GM13977 (cell line): ENCODE results near the gene CYB5B.

Source experiments
- DNase-seq: peaks from one replicate; pipeline ENCODE4 v3.0.0; 2012; ENCODE audit warnings: low spot score
- in situ Hi-C: fragments of 300-500 bp; cut with MboI; formaldehyde crosslinking; loops from one replicate; pipeline ENCODE4 v1.12.0; 2022; ENCODE audit warnings: low sequenced_read_pairs, low pct_unique_long_range_greater_than_20kb, mixed read lengths, inconsistent platforms; ENCODE audit not compliant: unreplicated experiment
- TF ChIP-seq, protein P1 (sequence below): IDR thresholded peaks from 2 replicates; pipeline ENCODE4 v1.5.1; 2012; ENCODE audit warnings: mild to moderate bottlenecking, control low read depth; ENCODE audit not compliant: insufficient read depth; ENCODE audit errors: extremely low read depth, missing control alignments

CYB5B gene

DNA sequence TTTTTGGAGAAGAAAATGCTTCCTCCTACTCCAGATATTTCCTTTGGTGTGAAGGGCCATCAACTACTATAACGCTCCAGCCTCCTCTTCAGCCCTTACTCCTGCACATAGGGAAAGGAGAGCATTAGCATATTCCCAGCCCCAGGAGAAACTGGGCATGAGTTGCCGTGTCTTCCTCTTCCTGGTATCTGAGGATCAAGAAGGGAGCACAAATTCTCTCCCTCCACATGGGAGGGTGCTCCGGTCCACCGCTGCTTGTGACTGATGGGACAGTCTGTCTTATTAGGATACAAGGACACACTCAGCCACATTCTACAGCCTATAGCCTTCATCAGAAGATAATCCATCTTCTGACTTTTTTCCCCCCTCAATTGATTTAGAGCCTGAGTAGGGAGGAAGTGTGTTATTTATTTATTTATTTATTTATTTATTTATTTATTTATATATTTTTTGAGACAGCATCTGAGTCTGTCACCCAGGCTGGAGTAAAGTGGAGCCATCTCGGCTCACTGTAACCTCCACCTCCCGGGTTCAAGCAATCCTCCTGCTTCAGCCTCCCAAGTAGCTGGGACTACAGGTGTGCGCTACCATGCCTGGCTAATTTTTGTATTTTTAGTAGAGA is 16.6 kb upstream of the CYB5B start:
- in situ Hi-C loops: no loop called here
- DNase-seq: no peak

DNA sequence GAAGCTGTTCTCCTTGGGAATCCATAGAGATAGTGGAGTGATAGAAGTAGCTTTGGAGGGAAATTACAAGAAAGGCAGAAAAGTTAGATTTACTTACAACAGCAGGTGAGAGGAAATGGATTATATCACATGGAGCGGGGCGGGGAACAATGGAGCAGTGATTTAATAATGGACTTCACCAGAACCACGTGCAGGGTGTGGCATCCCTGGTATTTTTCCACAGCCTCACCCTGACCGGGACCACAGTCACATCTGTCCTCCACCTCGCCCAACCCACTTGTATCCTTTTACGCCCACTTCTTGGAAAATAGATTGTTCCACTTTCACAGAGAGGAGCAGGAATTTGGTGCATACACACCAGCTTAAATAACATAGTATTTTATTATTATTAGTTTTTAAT is 15.9 kb upstream of the CYB5B start:
- in situ Hi-C loops: no loop called here
- TF ChIP-seq, protein P1, sequence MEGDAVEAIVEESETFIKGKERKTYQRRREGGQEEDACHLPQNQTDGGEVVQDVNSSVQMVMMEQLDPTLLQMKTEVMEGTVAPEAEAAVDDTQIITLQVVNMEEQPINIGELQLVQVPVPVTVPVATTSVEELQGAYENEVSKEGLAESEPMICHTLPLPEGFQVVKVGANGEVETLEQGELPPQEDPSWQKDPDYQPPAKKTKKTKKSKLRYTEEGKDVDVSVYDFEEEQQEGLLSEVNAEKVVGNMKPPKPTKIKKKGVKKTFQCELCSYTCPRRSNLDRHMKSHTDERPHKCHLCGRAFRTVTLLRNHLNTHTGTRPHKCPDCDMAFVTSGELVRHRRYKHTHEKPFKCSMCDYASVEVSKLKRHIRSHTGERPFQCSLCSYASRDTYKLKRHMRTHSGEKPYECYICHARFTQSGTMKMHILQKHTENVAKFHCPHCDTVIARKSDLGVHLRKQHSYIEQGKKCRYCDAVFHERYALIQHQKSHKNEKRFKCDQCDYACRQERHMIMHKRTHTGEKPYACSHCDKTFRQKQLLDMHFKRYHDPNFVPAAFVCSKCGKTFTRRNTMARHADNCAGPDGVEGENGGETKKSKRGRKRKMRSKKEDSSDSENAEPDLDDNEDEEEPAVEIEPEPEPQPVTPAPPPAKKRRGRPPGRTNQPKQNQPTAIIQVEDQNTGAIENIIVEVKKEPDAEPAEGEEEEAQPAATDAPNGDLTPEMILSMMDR: no peak
- DNase-seq: no peak

More for the DNA sequence above, 16.6 kb upstream of the CYB5B start:
- TF ChIP-seq, protein P1: no peak

DNA sequence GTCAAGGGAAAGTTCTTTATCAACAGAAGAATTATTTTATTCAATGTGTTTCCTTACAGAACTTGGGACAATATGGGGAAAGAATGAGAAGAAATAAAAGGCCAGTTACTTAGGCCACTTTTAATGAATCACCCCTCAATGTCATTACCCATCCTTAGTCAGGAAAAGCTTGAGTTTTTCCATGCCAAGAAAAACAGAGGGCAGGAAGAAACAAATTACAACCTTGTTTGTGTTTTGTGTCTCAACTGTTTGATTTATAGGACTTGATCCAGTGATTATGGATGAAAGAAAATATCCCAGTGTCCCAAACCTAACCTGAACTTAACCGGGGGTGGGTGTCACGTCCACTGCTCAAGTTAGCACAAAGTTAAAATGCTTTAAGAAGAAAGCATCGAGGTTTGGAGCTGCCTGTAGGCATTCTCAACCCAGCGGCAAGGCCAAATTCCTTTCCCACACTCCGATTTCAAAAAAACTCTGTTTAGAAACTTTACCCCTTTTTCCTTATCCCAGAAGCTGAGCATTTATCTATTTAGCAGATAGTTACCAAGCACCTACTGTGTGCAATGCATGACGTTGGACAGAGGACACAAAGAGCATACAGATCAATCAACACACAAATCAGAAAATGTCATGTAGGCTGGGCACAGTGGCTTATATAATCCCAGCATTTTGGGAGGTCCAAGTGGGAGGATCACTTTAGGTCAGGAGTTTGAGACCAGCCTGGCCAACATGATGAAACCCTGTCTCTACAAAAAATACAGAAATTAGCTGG is 14.0 kb upstream of the CYB5B start:
- no peak for DNase-seq
- in situ Hi-C loops: no loop called here
- TF ChIP-seq, protein P1: no peak

DNA sequence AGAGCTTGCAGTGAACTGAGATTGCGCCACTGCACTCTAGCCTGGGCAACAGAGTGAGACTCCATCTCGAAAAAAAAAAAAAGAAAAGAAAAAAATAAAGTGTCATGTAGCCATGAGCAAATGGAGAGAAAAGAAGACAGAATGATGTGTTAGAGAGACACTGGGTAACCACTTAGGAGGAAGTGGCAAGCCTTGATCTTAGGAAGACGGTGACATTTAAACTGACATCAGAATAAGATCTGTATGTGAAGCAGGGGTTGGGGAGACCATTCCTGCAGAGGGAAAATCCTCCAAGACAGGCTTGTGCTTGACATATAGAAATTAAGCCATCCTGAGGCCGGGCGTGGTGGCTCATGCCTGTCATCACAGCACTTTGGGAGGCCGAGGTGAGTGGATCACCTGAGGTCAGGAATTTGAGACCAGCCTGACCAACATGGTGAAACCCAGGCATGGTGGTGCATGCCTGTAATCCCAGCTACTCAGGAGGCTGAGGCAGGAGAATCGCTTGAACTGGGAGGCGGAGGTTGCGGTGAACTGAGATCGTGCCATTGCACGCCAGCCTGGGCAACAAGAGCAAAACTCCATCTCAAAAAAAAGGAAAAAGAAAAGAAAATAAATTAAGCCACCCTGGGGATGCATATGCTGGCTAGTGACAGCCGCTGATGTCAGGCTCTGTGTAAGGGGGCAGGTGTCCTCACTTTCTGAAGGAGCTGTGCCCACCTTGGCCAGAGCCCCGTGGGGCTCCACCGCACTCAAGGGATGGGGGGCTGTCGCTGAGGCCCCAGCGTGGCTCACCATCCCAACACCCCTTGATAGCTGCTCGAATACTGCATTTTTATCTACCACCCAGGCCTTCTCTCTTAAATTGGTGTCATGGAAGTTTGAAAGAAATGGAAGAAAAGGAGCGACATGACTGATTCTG is 13.1 kb upstream of the CYB5B start:
- DNase-seq: no peak
- TF ChIP-seq, protein P1: no peak
- in situ Hi-C loops: no loop called here

DNA sequence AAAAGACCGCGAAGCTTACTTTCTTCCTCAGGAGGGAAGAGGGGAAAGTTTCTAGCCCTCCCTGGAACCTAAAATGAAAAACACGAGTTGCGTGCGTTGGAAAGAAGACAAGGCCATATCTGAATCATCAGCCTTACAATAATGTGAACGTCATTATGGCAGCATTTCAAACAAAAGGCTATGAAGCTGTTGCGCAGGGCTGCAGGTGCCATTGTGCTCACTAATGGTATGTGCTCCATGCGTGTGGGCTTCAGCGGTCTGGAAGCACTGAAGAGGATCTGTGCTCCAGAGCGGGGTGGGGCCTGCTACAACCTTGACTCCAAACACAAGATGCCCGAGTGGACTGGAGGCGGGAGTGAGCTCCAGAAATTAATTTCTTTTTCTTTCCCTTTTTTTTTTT is 12.1 kb upstream of the CYB5B start:
- no peak for DNase-seq
- in situ Hi-C loops: no loop called here
- TF ChIP-seq, protein P1: no peak

DNA sequence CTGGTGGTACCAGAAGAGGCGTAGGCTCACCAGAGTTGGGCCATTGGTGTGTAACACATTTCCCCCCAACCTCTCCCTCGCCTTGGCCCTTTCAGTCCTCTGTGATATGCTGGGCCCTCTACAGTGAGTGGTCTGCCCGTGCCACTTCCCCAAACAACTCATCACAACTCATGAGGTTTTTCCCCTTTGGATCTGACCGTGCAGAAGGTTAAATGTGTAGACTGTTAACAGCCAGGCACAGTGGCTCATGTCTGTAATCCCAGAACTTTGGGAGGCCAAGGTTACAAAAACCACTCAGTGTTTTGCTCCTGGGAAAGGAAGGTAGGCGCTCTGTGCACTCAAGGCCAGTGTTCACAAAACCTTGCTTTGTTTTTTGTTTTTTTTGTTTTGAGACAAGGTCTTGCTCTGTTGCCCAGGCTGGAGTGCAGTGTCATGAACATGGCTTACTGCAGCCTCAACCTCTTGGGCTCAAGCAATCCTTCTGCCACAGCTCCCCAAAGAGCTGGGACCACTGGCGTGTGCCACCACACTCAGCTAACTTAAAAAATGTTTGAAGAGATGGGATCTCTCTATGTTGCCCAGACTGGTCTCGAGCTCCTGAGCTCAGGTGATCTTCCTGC is 11.3 kb upstream of the CYB5B start:
- in situ Hi-C loops: no loop called here
- TF ChIP-seq, protein P1: no peak
- no peak for DNase-seq
